PFSK-1 (cell line): ENCODE measurements around the gene UMODL1.

Experiments
- SIN3A ChIP-seq: IDR thresholded peaks from 2 replicates; pipeline ENCODE4 v1.6.1; 2012; ENCODE audit warnings: mild to moderate bottlenecking, low read length, moderate library complexity, borderline replicate concordance; ENCODE audit not compliant: insufficient read depth
- TAF1 ChIP-seq: IDR thresholded peaks from 2 replicates; pipeline ENCODE4 v1.6.1; 2012; ENCODE audit warnings: low read length, control low read depth, borderline replicate concordance; ENCODE audit not compliant: insufficient read depth

- TF ChIP-seq TAF1 (no peak), SIN3A (no peak)
Measured at GRCh38 chr21:42174173-42174572, 103.1 kb downstream of the UMODL1 start.
